ENCODE results near the gene VAC14. TPM values are rescaled to one million over a fixed set of nuclear protein-coding genes. Genes with fewer than 3 reads are reported as not detected.

Gene VAC14
- total RNA-seq, 1 experiment from 2014 or later = 35.3 TPM

- Histone ChIP-seq H3K36me3 (ENCODE audit: control insufficient read depth in 1 of 2, insufficient read depth in 2 of 2, low read length in 2 of 2) (no peaks in the 10 kb centered on the region), H3K9me3 (ENCODE audit: control insufficient read depth in 1 of 2, insufficient read depth in 1 of 2, low read depth in 1 of 2, low read length in 2 of 2) (no peaks in the 10 kb centered on the region), H3K27ac (ENCODE audit: low read depth, low read length) (no peak overlapping the region), H3K27me3 (ENCODE audit: insufficient read depth, low read length) (no peaks in the 10 kb centered on the region), H4K20me1 (ENCODE audit: insufficient read depth) (no peaks in the 10 kb centered on the region), H3K79me2 (ENCODE audit: insufficient read depth, low read length) (no peaks in the 10 kb centered on the region; the same call in 1 of the 2 replicates), H3K9me2 (ENCODE audit: insufficient read depth) (no peaks in the 10 kb centered on the region), H3K9ac (ENCODE audit: low read length) (no peak overlapping the region), H2AFZ (ENCODE audit: low read depth, low read length, poor library complexity, severe bottlenecking) (no peak overlapping the region), H3K4me3 (replicated peaks in 1 of 2; ENCODE audit: low read depth in 1 of 2, low read length in 2 of 2) (no peak overlapping the region), H3K4me2 (ENCODE audit: low read length) (no peak overlapping the region), H3K4me1 (ENCODE audit: control insufficient read depth in 1 of 2, insufficient read depth in 2 of 2, low read length in 2 of 2) (peaks cover 29 to 48% of the 10 kb centered on the region in 2 experiments)
- DNase-seq (ENCODE audit: low read depth, low spot score) (no peak), ATAC-seq (no peak)
- ChIA-PET POLR2A (no interaction called here), RAD21 (ENCODE audit: low non-redundant PET in 1 of 2, low total read pairs in 2 of 2, uncharacterized antibody in 2 of 2, unreplicated experiment in 2 of 2) (no interaction called here), CTCF (no interaction called here)
- intact Hi-C loops (cut with micrococcal nuclease) = no loop called here
- BruUV-seq (replicated peaks) = no TSS peak
- TF ChIP-seq MAX (IDR thresholded peaks at IDR 0.05) = no peak
- no peak for TF ChIP-seq TCF7L2 (IDR thresholded peaks at IDR 0.05; ENCODE audit: borderline replicate concordance, extremely low read depth, insufficient read depth, insufficient read length)
- TF ChIP-seq POLR2AphosphoS5 (IDR thresholded peaks at IDR 0.05; ENCODE audit: low read depth, low read length) = no peak
- TF ChIP-seq ATF3 (IDR thresholded peaks at IDR 0.05) = no peak
- no peak for TF ChIP-seq ZFX (IDR thresholded peaks at IDR 0.05)
- no peak for TF ChIP-seq REST (IDR thresholded peaks at IDR 0.05; ENCODE audit: low read depth)
- TF ChIP-seq YY1 (IDR thresholded peaks at IDR 0.05; ENCODE audit: extremely low read depth, insufficient replicate concordance, low read depth, low read length) = no peak
- TF ChIP-seq CBX3 (IDR thresholded peaks at IDR 0.05; ENCODE audit: low read depth) = no peak
- no peak for TF ChIP-seq JUND (IDR thresholded peaks at IDR 0.05)
- TF ChIP-seq EGR1 (IDR thresholded peaks at IDR 0.05; ENCODE audit: low read depth) = no peak
- no peak for TF ChIP-seq RAD21 (IDR thresholded peaks at IDR 0.05; ENCODE audit: low read depth)
Measured at GRCh38 chr16:70749681-70750601, 51.0 kb downstream of the VAC14 start.
